ENCODE measurements around the gene TBC1D32.
A peak's percentile ranks its signal among the peaks of the same experiment; 100 is the strongest.
"Not testable (repeated sequence)": the region's sequence is repeated elsewhere in the genome, so short reads cannot be mapped to it uniquely, and the experiment has no call there.

Gene TBC1D32

GRCh38 chr6:121334299-121335086 lies at the start of gene TBC1D32:
TBC1D32 (minus strand) TSS chr6:121334480; CDS start chr6:121334430, 50 bp downstream.
- DNase-seq, result peak; percentile 91

- DNase-seq, result no peak
Observed at GRCh38 chr6:121383478-121383877, 49.2 kb upstream of the TBC1D32 start.

GRCh38 chr6:121382467-121383121 lies 48.3 kb upstream of the TBC1D32 start:
- no peak for DNase-seq

GRCh38 chr6:121376411-121376810 lies 42.1 kb upstream of the TBC1D32 start:
- no peak for DNase-seq

GRCh38 chr6:121374219-121374618 lies 39.9 kb upstream of the TBC1D32 start:
- not testable (repeated sequence) for DNase-seq

- DNase-seq, result no peak
Observed at GRCh38 chr6:121365536-121366521, 31.5 kb upstream of the TBC1D32 start.

GRCh38 chr6:121356575-121356974 lies 22.3 kb upstream of the TBC1D32 start:
- DNase-seq, result no peak

GRCh38 chr6:121354764-121355163 lies 20.5 kb upstream of the TBC1D32 start:
- no peak for DNase-seq

- no peak for DNase-seq
Observed at GRCh38 chr6:121352941-121353340, 18.7 kb upstream of the TBC1D32 start.

GRCh38 chr6:121351916-121352315 lies 17.6 kb upstream of the TBC1D32 start:
- no peak for DNase-seq

GRCh38 chr6:121349596-121349995 lies 15.3 kb upstream of the TBC1D32 start:
- no peak for DNase-seq

GRCh38 chr6:121347484-121347883 lies 13.2 kb upstream of the TBC1D32 start:
- no peak for DNase-seq

GRCh38 chr6:121344539-121344938 lies 10.3 kb upstream of the TBC1D32 start:
- no peak for DNase-seq

GRCh38 chr6:121339639-121340226 lies 5.5 kb upstream of the TBC1D32 start:
- DNase-seq, result no peak

GRCh38 chr6:121338956-121339355 lies 4.7 kb upstream of the TBC1D32 start:
- no peak for DNase-seq

GRCh38 chr6:121338366-121338765 lies 4.1 kb upstream of the TBC1D32 start:
- DNase-seq, result no peak

GRCh38 chr6:121335087-121336008 lies 1.1 kb upstream of the TBC1D32 start:
- no peak for DNase-seq

- not testable (repeated sequence) for DNase-seq
Observed at GRCh38 chr6:121333694-121334093, 586 bp downstream of the TBC1D32 start.

- DNase-seq, result no peak
Observed at GRCh38 chr6:121333196-121333595, 1.1 kb downstream of the TBC1D32 start.

GRCh38 chr6:121330516-121330915 lies 3.8 kb downstream of the TBC1D32 start:
- no peak for DNase-seq

GRCh38 chr6:121321282-121321681 lies 13.0 kb downstream of the TBC1D32 start:
- peak; percentile 68 for DNase-seq

- DNase-seq, result no peak
Observed at GRCh38 chr6:121319603-121320002, 14.7 kb downstream of the TBC1D32 start.

All from activated CD4-positive, alpha-beta T cell treated with anti-CD3 and anti-CD28 coated beads, Interleukin-2, amount 50 U/mL, for 16 hours (primary cell).